ENCODE measurements around the gene VAMP3. TPM values are rescaled to one million over a fixed set of nuclear protein-coding genes. Genes with fewer than 3 reads are reported as not detected.

Gene VAMP3
- polyA plus RNA-seq, 1 experiment = 177 TPM

GRCh38 chr1:7795406-7795805 lies 24.3 kb downstream of the VAMP3 start:
- no peaks in the 10 kb centered on the region for H3K27me3 ChIP-seq (ENCODE audit: control insufficient read depth, insufficient read depth, low read length)
- H3K27ac ChIP-seq (ENCODE audit: low read depth, low read length) = no peak overlapping the region
- TF ChIP-seq CTCF (IDR thresholded peaks at IDR 0.05; ENCODE audit: low read depth, low read length) = no peak
- CTCF ChIA-PET = no interaction called here
- POLR2A ChIA-PET = no interaction called here
- peaks cover 7% of the 10 kb centered on the region; the same call in 1 of the 2 replicates for H3K9me3 ChIP-seq (ENCODE audit: control insufficient read depth, insufficient read depth, low read length)
- DNase-seq (ENCODE audit: low read depth, low spot score) = no peak
- no peak overlapping the region for H3K4me3 ChIP-seq (ENCODE audit: low read depth, low read length)

- Histone ChIP-seq H3K27me3 (ENCODE audit: control insufficient read depth, insufficient read depth, low read length) (no peaks in the 10 kb centered on the region), H3K4me3 (ENCODE audit: low read depth, low read length) (no peak overlapping the region), H3K27ac (ENCODE audit: low read depth, low read length) (no peak overlapping the region), H3K9me3 (ENCODE audit: control insufficient read depth, insufficient read depth, low read length) (no peaks in the 10 kb centered on the region)
- TF ChIP-seq CTCF (IDR thresholded peaks at IDR 0.05; ENCODE audit: low read depth, low read length) = no peak
- ChIA-PET POLR2A (no interaction called here), CTCF (interaction anchor here (1.0 kb wide), 1 partner anchor 138 kb away, joined by 3 read pairs; no protein-coding TSS in a partner anchor)
- DNase-seq (ENCODE audit: low read depth, low spot score) = no peak
Observed at GRCh38 chr1:7805460-7805859, 34.4 kb downstream of the VAMP3 start.

GRCh38 chr1:7808253-7808844 lies 37.3 kb downstream of the VAMP3 start:
- ChIA-PET CTCF (interaction anchor here (0.6 to 2.1 kb wide), 18 partner anchors 10 to 358 kb away, joined by 3 to 11 read pairs (median 3); partner anchors contain the start of gene TNFRSF9), POLR2A (no interaction called here)
- DNase-seq (ENCODE audit: low read depth, low spot score) = no peak
- Histone ChIP-seq H3K27me3 (ENCODE audit: control insufficient read depth, insufficient read depth, low read length) (no peaks in the 10 kb centered on the region), H3K9me3 (ENCODE audit: control insufficient read depth, insufficient read depth, low read length) (peaks cover 2% of the 10 kb centered on the region), H3K27ac (ENCODE audit: low read depth, low read length) (no peak overlapping the region), H3K4me3 (ENCODE audit: low read depth, low read length) (no peak overlapping the region)
- peak; percentile 60 for TF ChIP-seq CTCF (IDR thresholded peaks at IDR 0.05; ENCODE audit: low read depth, low read length)

- H3K9me3 ChIP-seq (ENCODE audit: control insufficient read depth, insufficient read depth, low read length) = peaks cover 5% of the 10 kb centered on the region
- ChIA-PET POLR2A (no interaction called here), CTCF (interaction anchor here (0.5 to 1.1 kb wide), 2 partner anchors 57 to 768 kb away, joined by 3 read pairs; no protein-coding TSS in a partner anchor)
- H3K27me3 ChIP-seq (ENCODE audit: control insufficient read depth, insufficient read depth, low read length) = no peaks in the 10 kb centered on the region
- no peak for DNase-seq (ENCODE audit: low read depth, low spot score)
- no peak overlapping the region for H3K27ac ChIP-seq (ENCODE audit: low read depth, low read length)
- no peak overlapping the region for H3K4me3 ChIP-seq (ENCODE audit: low read depth, low read length)
- no peak for TF ChIP-seq CTCF (IDR thresholded peaks at IDR 0.05; ENCODE audit: low read depth, low read length)
Observed at GRCh38 chr1:7809742-7810141, 38.6 kb downstream of the VAMP3 start.

- ChIA-PET CTCF (interaction anchor here (1.1 kb wide), 2 partner anchors 58 to 132 kb away, joined by 3 read pairs; no protein-coding TSS in a partner anchor), POLR2A (no interaction called here)
- DNase-seq (ENCODE audit: low read depth, low spot score) = peak; percentile 49
- Histone ChIP-seq H3K27ac (ENCODE audit: low read depth, low read length) (no peak overlapping the region), H3K27me3 (ENCODE audit: control insufficient read depth, insufficient read depth, low read length) (no peaks in the 10 kb centered on the region), H3K9me3 (ENCODE audit: control insufficient read depth, insufficient read depth, low read length) (peaks cover 5% of the 10 kb centered on the region), H3K4me3 (ENCODE audit: low read depth, low read length) (no peak overlapping the region)
- no peak for TF ChIP-seq CTCF (IDR thresholded peaks at IDR 0.05; ENCODE audit: low read depth, low read length)
Observed at GRCh38 chr1:7810395-7810794, 39.3 kb downstream of the VAMP3 start.
